Stimulated activated CD4-positive, alpha-beta T cell treated with anti-CD3 and anti-CD28 coated beads, Interleukin-2, amount 100 ng/mL, for 24 hours (primary cell): ENCODE results near the gene FNBP1L.

Source experiments
- DNase-seq, 2 donors: peaks; one replicate each; pipeline ENCODE4 v3.0.0-alpha.2; 2020

FNBP1L gene

GRCh38 chr1:93595743-93596142 lies 147.8 kb downstream of the FNBP1L start:
- no peak for DNase-seq

DNA sequence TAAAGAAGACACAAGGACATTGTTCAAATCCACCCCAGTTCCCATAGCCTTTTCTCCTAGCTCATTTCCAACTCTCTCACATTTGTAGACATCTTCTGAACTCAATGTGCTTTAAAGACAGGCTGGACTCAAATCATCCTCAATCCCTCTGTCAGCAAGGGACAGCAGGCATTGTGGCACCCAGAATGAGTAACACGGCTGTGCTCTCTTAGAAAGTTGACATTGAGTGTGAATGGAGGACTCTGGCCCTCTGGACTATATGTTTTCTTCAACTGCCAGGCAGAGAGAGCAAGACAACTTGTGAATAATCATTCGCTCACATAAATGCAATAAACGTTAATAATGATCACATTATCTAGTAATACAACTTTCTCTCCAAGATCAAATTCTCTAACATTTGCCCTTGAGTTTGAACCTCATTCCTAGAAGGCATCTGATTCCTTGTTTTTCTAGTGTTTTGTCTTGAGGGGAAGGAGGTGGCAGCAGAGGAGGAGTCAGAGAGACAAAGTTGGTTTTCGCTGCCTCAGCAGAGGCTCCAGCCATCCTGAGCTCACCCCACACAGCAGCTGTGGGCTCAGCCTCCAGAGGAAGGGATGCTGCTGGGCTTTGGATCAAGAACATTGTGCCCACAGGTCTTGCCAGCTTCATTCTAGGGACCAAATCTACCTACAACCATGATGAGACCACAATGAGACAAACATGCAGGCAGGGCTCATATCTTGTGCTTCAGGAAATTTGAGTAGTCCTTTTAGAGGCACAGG lies 148.6 kb downstream of the FNBP1L start:
- DNase-seq, result no peak

DNA sequence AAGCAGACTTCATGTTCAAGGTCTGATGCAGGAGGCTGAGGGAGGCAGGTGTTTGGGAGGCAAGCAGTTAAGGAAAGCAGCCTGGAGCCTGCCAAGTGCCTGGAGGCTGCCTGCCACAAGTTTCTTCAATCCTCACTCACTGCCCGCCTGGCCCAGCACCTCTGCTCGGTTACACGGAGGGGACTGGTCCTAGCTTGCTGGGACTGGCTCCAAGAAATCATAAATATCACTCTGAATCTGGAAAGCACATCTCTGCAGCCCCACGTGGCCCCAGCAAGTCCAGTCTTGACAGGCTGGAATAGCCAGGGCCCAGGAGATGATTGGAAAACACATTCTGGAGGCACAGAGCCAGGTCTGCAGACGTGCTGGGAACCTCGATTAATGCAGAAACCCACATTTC lies 149.8 kb downstream of the FNBP1L start:
- DNase-seq, result no peak

- DNase-seq, result no peak
Observed at GRCh38 chr1:93598396-93598795, 150.5 kb downstream of the FNBP1L start.

DNA sequence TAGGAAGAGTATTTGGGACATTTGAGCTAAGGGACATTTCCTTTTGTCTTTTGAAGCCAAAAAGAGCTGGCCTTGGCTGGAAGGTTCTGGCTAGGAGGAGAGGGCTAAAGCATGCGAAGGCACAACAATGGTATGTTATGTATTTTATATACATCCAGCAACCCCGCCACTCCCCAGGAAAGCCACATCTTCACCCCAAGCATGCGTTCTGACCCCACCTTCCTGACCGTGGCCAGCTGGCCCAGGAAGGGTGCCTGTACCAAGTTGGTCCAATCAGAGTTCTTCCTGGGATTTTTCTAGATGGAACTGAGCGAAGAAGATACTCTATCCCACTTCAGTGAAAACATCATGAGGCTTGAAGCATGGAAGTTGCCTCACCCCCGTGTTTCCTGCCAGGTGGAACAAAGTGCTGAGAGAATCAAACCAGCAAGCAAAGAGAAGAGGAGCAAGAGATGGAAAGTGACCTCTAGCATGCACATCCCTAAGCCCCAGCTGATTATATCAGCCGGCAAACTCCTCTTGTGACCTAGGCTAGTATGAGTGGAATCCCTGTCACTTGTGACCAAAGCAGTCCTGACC lies 151.0 kb downstream of the FNBP1L start:
- no peak for DNase-seq

- DNase-seq, result no peak
Observed at GRCh38 chr1:93599479-93599878, 151.6 kb downstream of the FNBP1L start.

DNA sequence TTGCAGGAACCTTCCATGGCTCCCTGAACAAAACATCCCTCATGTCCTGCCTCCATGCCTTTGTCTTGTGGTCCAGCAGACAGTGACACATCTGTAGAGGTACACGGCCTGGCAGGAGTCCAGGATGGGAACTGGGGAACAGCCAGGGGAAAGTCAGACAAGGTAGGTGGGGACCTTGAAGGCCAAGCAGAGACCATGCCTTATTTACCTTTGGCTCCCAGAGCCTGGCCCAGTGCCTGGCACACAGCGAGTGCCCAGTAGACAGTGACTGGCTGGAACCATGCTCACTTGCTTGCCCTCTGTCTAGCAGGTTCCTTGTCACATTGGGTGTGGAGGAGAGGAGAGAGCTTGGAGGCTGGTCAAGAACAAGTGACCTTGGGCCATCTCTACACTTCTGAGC lies 152.7 kb downstream of the FNBP1L start:
- DNase-seq, result no peak

DNA sequence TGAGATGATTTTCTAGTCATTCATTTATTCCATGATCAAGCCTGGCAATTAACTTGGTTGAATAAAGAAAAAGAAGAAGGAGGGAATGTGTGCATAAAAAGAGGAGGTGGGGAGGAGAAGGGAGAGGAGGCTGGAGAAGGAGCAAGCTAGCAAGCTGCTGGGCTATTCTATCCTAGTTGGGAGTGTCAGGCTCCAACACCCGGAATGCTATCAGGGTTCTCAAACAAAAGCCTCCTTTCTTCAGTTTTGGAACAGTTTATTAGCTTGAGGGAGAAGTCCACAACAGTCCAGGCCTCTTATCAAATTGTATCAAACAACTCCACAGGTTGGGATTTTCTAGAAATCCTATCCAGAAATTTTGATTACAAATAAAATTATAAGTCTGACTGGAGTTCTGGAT lies 153.8 kb downstream of the FNBP1L start:
- DNase-seq, result no peak

GRCh38 chr1:93602101-93602500 lies 154.2 kb downstream of the FNBP1L start:
- no peak for DNase-seq

DNA sequence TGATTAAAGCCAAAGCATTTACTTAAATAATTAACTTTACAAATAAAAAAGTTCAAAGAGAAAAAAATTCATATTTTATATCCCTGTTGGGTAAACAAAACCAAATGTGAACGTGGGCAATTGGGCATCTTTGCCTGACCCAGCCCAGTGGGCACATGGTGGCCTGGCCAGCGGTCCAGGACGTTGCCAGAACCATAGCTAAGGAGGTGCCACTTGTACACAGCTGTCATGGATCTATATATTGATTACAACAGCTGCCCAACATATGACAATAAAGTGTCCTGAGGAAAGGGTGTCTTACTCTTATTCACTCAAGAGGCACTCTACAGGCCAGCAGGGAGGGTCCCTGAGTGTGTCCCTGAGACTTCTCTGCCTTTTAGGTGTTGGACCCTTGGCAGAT lies 155.2 kb downstream of the FNBP1L start:
- no peak for DNase-seq

- no peak for DNase-seq
Observed at GRCh38 chr1:93603601-93604000, 155.7 kb downstream of the FNBP1L start.
